Heart left ventricle (tissue), 16 donors: ENCODE measurements around the gene MED8. TPM values are rescaled to one million over a fixed set of nuclear protein-coding genes. Genes with fewer than 3 reads are reported as not detected.

Experiments used
- ATAC-seq, 4 donors: fragments of 200-7000 bp; cut with Tn5 transposase; one replicate each; pipeline ENCODE4 v1.9.1; 2020 to 2022; ENCODE audit warnings: moderate library complexity in 4 of 4, mild to moderate bottlenecking in 3 of 4, moderate number of reproducible peaks in 1 of 4
- DNase-seq, 5 donors: peaks; one replicate each; pipeline ENCODE4 v3.0.0-alpha.2; 2020
- H3K27ac ChIP-seq, 12 donors: fragments of 200-600 bp; sonication (generic) in 4 of 12; one replicate each; pipeline versions ENCODE4 v1.5.0 to v1.8.0; 2016 to 2022; ENCODE audit warnings: mild to moderate bottlenecking in 2 of 12
- H3K27me3 ChIP-seq, 9 donors: fragments of 200-600 bp; sonication (generic) in 2 of 9; one replicate each; pipeline versions ENCODE4 v1.5.1 to v1.8.0; 2016 to 2022; ENCODE audit warnings: mild to moderate bottlenecking in 3 of 9
- H3K36me3 ChIP-seq, 9 donors: fragments of 200-600 bp; sonication (generic) in 2 of 9; one replicate each; pipeline versions ENCODE4 v1.5.0 to v1.8.0; 2018 to 2022; ENCODE audit warnings: mild to moderate bottlenecking in 2 of 9
- H3K4me1 ChIP-seq, 12 donors: fragments of 200-600 bp; sonication (generic) in 4 of 12; one replicate each; pipeline versions ENCODE4 v1.5.0 to v1.8.0; 2016 to 2022; ENCODE audit warnings: mild to moderate bottlenecking in 3 of 12
- H3K4me3 ChIP-seq, 12 donors: fragments of 200-600 bp; sonication (generic) in 4 of 12; one replicate each; pipeline versions ENCODE4 v1.5.0 to v1.8.0; 2017 to 2022; ENCODE audit warnings: mild to moderate bottlenecking in 9 of 12, moderate library complexity in 4 of 12
- H3K9me3 ChIP-seq, 12 donors: fragments of 200-600 bp; sonication (generic) in 4 of 12; one replicate each; pipeline versions ENCODE4 v1.5.0 to v1.8.0; 2016 to 2022; ENCODE audit warnings: mild to moderate bottlenecking in 1 of 12
- POLR2A ChIP-seq, 2 donors: fragments of 450-650 bp; IDR thresholded peaks; one replicate each; pipeline ENCODE4 v1.6.1; 2017; ENCODE audit warnings: antibody characterized with exemption in 2 of 2, mild to moderate bottlenecking in 2 of 2, moderate library complexity in 2 of 2
- WGBS, 4 donors: extraction: QIAGEN DNeasy Blood & Tissue Kit in 2 of 4; methylation state at CpG; one replicate each; pipeline versions ENCODE4 v1.1.5 to v1.1.7; 2013 to 2018; 5-methylcytosine and 5-hydroxymethylcytosine counted together
- intact Hi-C, 10 donors: fragments of 100-400 bp; cut with DNase I; formaldehyde crosslinking; loops; one replicate each; pipeline versions ENCODE4 v1.11.1 to v1.14.2; 2022
- polyA plus RNA-seq, 2 donors: library from polyadenylated mRNA; stranded (reverse); fragments of 200-250 nt; gene quantifications; one replicate each; pipeline ENCODE4 v1.2.3, GENCODE V29; 2013
- total RNA-seq, 9 donors: library from RNA; depleted of rRNA in 2 of 9; stranded (reverse); fragments of >200 nt in 2 of 9; fragmentation: NEBNext Ultra II Directional in 3 of 9; extraction: Animal tissue kit (Norgen Biotek cat#: 25700) in 3 of 9; gene quantifications; one replicate each; pipeline versions ENCODE4 v1.1.0 to v1.2.4, GENCODE V29; 2016 to 2023
- TF ChIP-seq, protein P1 (sequence below), 12 donors: fragments of 200-600 bp; sonication (generic) in 4 of 12; IDR thresholded peaks; one replicate each; pipeline versions ENCODE4 v1.5.0 to v1.8.0; 2018 to 2022; ENCODE audit warnings: antibody characterized with exemption in 12 of 12, mild to moderate bottlenecking in 5 of 12
- donor health status: ischemic (EF 13 %, LVEDD 7.1; RV severe dilation, severe dysfunction).
- donor health status: healthy with polysubstance abuse.
- donor health status: DM: no; HTN: yes; CAD: no.
- donor health status: DM: no; HTN: no; CAD: no.
- donor health status: ischemic (EF 25% LVEDD 6.9; RV normal size, moderate dysfunction).
- donor health status: ischemic (EF 25% LVEDD 5.7; RV mildly dilated, moderate dysfunction).
- donor health status: healthy.
- donor health status: DM: yes; HTN: yes; CAD: no.
- donor health status: ischemic (EF 35%, LVEDD 5.7; RV mildly dilated, moderate dysfunction).
- donor health status: nonischemic (EF 11% LVEDD 7.7; RV severe dilation, severe dysfunction).
- donor health status: DM: yes; HTN: yes; CAD: no.
- donor health status: PGD.
- donor health status: ischemic (EF 29% LVEDD 5.4; RV normal size, mild dysfunction).
- donor health status: nonischemic (EF 23%, LVEDD 6.1; RV moderate dilation, normal function).

MED8 gene
- total and polyA plus RNA-seq, 11 donors, result 11.7 to 31.4 (median 16.9) TPM

DNA sequence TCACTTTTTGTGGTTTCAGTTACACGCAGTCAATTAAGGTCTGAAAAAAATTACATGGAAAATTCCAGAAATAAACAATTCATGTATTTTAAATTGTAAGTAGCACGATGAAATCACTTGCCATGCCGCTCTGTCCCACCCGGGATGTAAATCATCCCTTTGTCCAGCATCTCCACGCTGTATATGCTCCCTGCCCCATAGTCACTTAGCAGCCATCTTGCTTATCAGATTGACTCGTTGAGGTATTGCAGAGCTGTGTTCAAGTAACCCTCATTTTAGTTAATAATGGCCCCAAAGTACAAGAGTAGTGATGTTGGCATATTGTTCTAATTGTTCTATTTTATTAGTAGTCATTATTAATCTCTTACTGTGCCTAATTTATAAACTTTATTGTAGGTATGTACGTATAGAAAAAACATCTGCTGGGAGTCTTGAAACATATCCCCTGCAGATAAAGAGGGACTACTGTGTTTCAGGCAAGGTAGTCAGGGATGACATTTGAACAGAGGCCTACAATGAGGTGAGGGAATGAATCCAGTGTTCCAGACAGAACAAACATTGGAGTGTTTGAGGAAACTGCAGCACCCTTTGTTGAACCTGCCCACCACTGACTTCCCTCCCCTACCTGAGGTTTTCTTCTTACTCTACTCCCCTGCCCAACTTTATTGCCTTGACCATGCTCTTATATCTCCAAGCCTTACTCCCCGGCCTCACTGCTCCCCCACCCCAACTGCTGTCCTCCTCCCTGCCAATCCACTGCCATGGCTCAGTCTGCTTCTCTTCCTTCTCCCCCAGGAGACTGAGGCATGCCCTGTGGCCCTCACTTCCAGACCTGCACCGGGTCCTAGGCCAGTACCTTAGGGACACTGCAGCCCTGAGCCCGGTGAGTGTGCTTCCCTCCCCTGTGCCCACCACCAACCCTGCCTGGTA, 37.9 kb downstream of the MED8 start:
- intact Hi-C loops, result no loop called here
- DNase-seq (no peak), ATAC-seq (no peak)
- TF ChIP-seq POLR2A (IDR thresholded peaks at IDR 0.05), result no peak
- TF ChIP-seq, protein P1, sequence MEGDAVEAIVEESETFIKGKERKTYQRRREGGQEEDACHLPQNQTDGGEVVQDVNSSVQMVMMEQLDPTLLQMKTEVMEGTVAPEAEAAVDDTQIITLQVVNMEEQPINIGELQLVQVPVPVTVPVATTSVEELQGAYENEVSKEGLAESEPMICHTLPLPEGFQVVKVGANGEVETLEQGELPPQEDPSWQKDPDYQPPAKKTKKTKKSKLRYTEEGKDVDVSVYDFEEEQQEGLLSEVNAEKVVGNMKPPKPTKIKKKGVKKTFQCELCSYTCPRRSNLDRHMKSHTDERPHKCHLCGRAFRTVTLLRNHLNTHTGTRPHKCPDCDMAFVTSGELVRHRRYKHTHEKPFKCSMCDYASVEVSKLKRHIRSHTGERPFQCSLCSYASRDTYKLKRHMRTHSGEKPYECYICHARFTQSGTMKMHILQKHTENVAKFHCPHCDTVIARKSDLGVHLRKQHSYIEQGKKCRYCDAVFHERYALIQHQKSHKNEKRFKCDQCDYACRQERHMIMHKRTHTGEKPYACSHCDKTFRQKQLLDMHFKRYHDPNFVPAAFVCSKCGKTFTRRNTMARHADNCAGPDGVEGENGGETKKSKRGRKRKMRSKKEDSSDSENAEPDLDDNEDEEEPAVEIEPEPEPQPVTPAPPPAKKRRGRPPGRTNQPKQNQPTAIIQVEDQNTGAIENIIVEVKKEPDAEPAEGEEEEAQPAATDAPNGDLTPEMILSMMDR (IDR thresholded peaks at IDR 0.05), result no peak
- 86 to 93% (median 90%) methylated on average over 10 of the region's 10 CpGs for WGBS, 4 donors
- Histone ChIP-seq H3K4me1 (peaks cover 0 to 29% (median 12%) of the 10 kb centered on the region in 12 donors), H3K4me3 (no peak overlapping the region), H3K9me3 (no peaks in the 10 kb centered on the region), H3K27ac (peak overlapping the region in 1 of 12 donors; percentile 10), H3K36me3 (peaks cover 0 to 2% (median 0%) of the 10 kb centered on the region in 9 donors), H3K27me3 (no peaks in the 10 kb centered on the region)

DNA sequence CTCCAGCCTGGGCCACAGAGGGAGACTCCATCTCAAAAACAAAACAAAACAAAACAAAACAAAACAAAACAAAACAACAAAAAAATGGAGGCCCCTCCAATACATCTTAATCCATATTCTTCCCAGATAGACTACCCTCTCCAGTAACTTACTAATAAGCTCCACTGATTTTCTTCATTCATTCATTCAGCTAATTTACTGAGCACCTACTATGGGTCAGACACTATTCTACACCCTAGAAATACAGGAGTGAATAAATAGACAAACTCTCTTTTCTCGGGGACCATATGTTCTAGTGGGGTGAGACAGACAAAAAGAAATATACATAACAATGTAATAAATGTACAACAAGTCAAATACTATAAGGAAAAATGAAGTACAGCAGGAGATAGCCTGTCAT, 38.6 kb downstream of the MED8 start:
- no peaks in the 10 kb centered on the region for H3K27me3 ChIP-seq
- WGBS, 4 donors, result 90 to 100% (median 97%) methylated on average over 1 of the region's 1 CpG
- no peak for TF ChIP-seq POLR2A (IDR thresholded peaks at IDR 0.05)
- TF ChIP-seq, protein P1 (IDR thresholded peaks at IDR 0.05), result no peak
- no peaks in the 10 kb centered on the region for H3K36me3 ChIP-seq
- H3K27ac ChIP-seq, result peak overlapping the region in 5 of 12 donors; percentile 10 to 98 (median 96)
- ATAC-seq, result no peak
- intact Hi-C loops, result no loop called here
- H3K9me3 ChIP-seq, result no peaks in the 10 kb centered on the region
- H3K4me3 ChIP-seq, result no peak overlapping the region
- DNase-seq, result no peak
- H3K4me1 ChIP-seq, result peaks cover 0 to 36% (median 12%) of the 10 kb centered on the region in 12 donors

DNA sequence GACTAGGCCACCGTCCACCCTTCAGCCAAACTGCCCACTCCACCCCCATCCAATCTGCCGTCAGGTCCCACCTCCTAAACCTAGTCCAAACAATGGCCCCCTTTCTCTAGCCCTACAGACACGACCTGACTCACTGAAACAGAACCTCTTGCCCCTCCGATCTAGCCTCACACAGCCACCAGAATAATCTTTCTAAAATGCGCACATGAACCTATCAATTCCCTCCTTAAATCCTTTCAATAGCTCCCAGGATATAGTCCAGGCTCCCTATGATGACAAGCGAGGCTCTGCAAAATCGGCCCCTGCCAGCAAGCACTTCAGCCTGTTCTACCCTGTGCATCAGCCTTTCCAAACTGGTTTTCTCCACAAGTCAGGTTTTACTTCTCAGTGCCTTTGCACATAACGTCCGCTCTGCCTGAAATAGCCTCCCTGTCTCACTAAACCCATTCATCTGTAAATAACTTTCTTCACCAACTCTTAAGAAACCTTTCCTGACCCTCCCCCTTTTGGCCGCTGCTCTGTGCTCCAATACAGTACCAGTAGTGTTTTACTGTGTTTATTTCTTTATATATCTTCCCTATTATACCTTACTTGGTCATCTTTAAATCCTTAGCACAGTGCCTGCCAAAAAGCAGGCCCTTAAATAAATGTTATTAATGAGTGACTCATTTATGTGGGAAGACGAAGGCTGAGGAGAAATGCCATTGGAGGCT, 39.9 kb downstream of the MED8 start:
- TF ChIP-seq POLR2A (IDR thresholded peaks at IDR 0.05), result no peak
- no peaks in the 10 kb centered on the region for H3K27me3 ChIP-seq
- DNase-seq (peak in 3 of 5 donors; percentile 27 to 78 (median 61)), ATAC-seq (peak; percentile 41 to 54 (median 47))
- no peaks in the 10 kb centered on the region for H3K36me3 ChIP-seq
- H3K9me3 ChIP-seq, result no peaks in the 10 kb centered on the region
- peak overlapping the region; percentile 34 to 90 (median 60) for H3K4me3 ChIP-seq
- intact Hi-C loops, result loop anchor here in 2 of 10 donors (1.0 to 5.0 kb wide), 3 partner anchors 9 to 112 kb away; partner anchors contain the start of genes CDC20 (in 1 of the 2) and TIE1 (in 1 of the 2)
- WGBS, 4 donors, result 33 to 43% (median 40%) methylated on average over 11 of the region's 11 CpGs
- H3K4me1 ChIP-seq, result peaks cover 0 to 46% (median 20%) of the 10 kb centered on the region in 12 donors
- peak overlapping the region; percentile 78 to 100 (median 96) for H3K27ac ChIP-seq

DNA sequence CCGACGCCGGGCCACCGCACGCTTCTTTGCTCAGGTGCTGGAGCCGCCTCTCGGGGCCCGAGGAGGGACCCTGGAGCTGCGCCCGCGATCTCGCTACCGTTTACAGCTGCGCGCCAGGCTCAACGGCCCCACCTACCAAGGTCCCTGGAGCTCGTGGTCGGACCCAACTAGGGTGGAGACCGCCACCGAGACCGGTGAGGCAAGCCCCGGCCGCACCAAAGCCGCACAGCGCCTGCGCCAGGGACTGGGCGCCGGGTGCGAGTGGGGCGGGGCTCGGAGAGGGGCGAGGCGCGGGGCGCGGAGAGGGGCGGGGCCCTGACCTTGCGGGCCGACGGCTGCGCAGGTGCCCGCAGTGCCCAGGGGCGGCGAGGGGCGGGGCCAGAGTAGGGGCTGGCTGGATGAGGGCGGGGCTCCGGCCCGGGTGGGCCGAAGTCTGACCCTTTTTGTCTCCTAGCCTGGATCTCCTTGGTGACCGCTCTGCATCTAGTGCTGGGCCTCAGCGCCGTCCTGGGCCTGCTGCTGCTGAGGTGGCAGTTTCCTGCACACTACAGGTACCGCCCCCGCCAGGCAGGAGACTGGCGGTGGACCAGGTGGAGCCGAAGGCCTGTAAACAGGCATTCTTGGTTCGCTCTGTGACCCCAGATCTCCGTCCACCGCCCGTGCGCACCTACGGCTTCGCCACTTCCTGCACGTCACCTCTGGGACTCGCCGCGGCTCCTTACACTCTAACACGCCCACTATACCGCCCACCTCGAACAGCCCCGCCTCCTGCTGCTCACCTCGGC, 40.6 kb downstream of the MED8 start:
- Histone ChIP-seq H3K4me3 (peak overlapping the region; percentile 34 to 90 (median 60)), H3K36me3 (no peaks in the 10 kb centered on the region), H3K27me3 (no peaks in the 10 kb centered on the region), H3K4me1 (peaks cover 0 to 54% (median 25%) of the 10 kb centered on the region in 12 donors), H3K27ac (peak overlapping the region; percentile 78 to 100 (median 96)), H3K9me3 (no peaks in the 10 kb centered on the region)
- intact Hi-C loops, result loop anchor here in 2 of 10 donors (1.0 to 5.0 kb wide), 3 partner anchors 9 to 112 kb away; partner anchors contain the start of genes CDC20 (in 1 of the 2) and TIE1 (in 1 of the 2)
- peak; percentile 86 to 92 (median 89) for ATAC-seq
- 6 to 10% (median 7%) methylated on average over 31 to 72 of the region's 72 CpGs for WGBS, 4 donors
- TF ChIP-seq, protein P1 (IDR thresholded peaks at IDR 0.05), result no peak
- peak in 1 of 2 donors; percentile 46 for TF ChIP-seq POLR2A (IDR thresholded peaks at IDR 0.05)
- DNase-seq, result peak; percentile 85 to 90 (median 90)
